Measurements from ENCODE around the gene ADAMTS19. TPM values are rescaled to one million over a fixed set of nuclear protein-coding genes. Genes with fewer than 3 reads are reported as not detected.

ADAMTS19 gene
- total and polyA plus RNA-seq, 9 of the 15 experiments (the other 6 are each of a cell fraction or from before 2014, with no cell fraction given): not detected

DNA sequence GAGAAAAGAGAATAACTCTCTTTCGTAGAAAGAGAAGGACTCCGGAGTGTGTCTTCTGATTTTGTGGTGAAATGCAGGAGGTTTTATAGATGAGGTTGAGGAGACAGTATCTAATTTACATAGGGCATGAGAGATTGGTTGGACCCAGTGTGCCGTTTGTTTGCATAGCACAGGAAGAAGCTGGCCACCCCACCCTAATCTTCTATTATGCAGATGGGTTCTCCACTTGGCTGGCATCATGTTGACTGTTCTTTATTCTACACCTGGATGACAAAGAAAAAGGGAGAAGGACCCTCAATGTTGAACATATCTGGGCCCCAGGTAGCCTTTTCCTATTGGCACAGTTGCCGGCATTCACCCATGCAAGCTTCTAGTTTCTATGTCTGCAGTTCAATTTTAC lies 264.5 kb downstream of the ADAMTS19 start (continued):
- TF ChIP-seq MEF2D (tag; conservative IDR thresholded peaks at IDR 0.05; ENCODE audit: low read depth): no peak
- TF ChIP-seq, protein P1, sequence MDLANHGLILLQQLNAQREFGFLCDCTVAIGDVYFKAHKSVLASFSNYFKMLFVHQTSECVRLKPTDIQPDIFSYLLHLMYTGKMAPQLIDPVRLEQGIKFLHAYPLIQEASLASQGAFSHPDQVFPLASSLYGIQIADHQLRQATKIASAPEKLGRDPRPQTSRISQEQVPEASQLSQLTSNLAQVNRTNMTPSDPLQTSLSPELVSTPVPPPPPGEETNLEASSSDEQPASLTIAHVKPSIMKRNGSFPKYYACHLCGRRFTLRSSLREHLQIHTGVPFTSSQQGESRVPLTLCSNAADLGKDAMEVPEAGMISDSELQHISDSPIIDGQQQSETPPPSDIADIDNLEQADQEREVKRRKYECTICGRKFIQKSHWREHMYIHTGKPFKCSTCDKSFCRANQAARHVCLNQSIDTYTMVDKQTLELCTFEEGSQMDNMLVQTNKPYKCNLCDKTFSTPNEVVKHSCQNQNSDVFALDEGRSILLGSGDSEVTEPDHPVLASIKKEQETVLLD (IDR thresholded peaks at IDR 0.05): no peak
- TF ChIP-seq, protein P2, sequence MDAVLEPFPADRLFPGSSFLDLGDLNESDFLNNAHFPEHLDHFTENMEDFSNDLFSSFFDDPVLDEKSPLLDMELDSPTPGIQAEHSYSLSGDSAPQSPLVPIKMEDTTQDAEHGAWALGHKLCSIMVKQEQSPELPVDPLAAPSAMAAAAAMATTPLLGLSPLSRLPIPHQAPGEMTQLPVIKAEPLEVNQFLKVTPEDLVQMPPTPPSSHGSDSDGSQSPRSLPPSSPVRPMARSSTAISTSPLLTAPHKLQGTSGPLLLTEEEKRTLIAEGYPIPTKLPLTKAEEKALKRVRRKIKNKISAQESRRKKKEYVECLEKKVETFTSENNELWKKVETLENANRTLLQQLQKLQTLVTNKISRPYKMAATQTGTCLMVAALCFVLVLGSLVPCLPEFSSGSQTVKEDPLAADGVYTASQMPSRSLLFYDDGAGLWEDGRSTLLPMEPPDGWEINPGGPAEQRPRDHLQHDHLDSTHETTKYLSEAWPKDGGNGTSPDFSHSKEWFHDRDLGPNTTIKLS (IDR thresholded peaks at IDR 0.05; ENCODE audit: borderline replicate concordance, low read depth): no peak
- TF ChIP-seq LCOR (CRISPR knock-in tag; IDR thresholded peaks at IDR 0.05): no peak
- no peak for TF ChIP-seq YBX1 (IDR thresholded peaks at IDR 0.05)
- TF ChIP-seq, protein P3, sequence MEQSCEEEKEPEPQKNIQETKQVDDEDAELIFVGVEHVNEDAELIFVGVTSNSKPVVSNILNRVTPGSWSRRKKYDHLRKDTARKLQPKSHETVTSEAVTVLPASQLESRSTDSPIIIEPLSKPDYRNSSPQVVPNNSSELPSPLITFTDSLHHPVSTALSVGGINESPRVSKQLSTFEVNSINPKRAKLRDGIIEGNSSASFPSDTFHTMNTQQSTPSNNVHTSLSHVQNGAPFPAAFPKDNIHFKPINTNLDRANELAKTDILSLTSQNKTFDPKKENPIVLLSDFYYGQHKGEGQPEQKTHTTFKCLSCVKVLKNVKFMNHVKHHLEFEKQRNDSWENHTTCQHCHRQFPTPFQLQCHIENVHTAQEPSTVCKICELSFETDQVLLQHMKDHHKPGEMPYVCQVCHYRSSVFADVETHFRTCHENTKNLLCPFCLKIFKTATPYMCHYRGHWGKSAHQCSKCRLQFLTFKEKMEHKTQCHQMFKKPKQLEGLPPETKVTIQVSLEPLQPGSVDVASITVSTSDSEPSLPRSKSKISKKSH (CRISPR knock-in tag; IDR thresholded peaks at IDR 0.05): no peak

DNA sequence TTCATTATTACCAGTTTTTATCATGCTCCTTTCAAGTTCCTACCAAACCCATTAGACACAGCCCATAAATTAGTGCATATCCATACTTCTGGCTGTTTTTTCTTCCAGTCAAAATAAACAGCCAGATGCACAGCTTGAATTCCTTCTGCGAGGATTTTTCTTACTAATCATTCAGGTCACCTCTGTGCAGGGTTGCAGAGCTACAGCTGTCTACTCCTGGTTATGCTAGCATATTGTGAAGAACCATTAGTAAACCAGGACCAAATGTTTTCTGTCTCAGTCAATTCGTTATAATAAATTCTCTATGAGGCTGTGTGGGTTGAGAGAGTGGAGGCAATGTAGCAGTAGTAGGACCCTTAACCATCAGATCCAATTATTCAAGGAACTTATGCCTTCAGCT lies 279.7 kb downstream of the ADAMTS19 start:
- intact Hi-C loops (cut with micrococcal nuclease): no loop called here
- no peaks in the 10 kb centered on the region for H3K79me2 ChIP-seq (ENCODE audit: control insufficient read depth, insufficient read depth, low read length)
- TF ChIP-seq ZBTB7A (IDR thresholded peaks at IDR 0.05; ENCODE audit: borderline replicate concordance, control insufficient read depth, low read depth, low read length) (no peak), ZNF551 (CRISPR knock-in tag; IDR thresholded peaks at IDR 0.05) (no peak), MTA1 (IDR thresholded peaks at IDR 0.05; ENCODE audit: borderline replicate concordance) (no peak), SMAD2 (IDR thresholded peaks at IDR 0.05; ENCODE audit: low read depth, low read length) (no peak), MEF2A (IDR thresholded peaks at IDR 0.05; ENCODE audit: control insufficient read depth, low read depth, low read length) (no peak), HNRNPK (IDR thresholded peaks at IDR 0.05; ENCODE audit: low read depth, low read length, poor library complexity, severe bottlenecking) (no peak), EZH2 (IDR thresholded peaks at IDR 0.05; ENCODE audit: borderline replicate concordance, low read depth, low read length) (no peak), POLR2B (IDR thresholded peaks at IDR 0.05; ENCODE audit: low read depth, partially characterized antibody) (no peak), PRPF4 (IDR thresholded peaks at IDR 0.05; ENCODE audit: insufficient read depth, low read depth, low read length, poor library complexity, severe bottlenecking) (no peak)
- TF ChIP-seq, protein P4, sequence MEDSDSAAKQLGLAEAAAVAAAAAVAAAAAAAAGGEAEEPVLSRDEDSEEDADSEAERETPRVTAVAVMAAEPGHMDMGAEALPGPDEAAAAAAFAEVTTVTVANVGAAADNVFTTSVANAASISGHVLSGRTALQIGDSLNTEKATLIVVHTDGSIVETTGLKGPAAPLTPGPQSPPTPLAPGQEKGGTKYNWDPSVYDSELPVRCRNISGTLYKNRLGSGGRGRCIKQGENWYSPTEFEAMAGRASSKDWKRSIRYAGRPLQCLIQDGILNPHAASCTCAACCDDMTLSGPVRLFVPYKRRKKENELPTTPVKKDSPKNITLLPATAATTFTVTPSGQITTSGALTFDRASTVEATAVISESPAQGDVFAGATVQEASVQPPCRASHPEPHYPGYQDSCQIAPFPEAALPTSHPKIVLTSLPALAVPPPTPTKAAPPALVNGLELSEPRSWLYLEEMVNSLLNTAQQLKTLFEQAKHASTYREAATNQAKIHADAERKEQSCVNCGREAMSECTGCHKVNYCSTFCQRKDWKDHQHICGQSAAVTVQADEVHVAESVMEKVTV (CRISPR knock-in tag; IDR thresholded peaks at IDR 0.05): no peak

More for the DNA sequence above, 279.7 kb downstream of the ADAMTS19 start:
- Histone ChIP-seq H3K4me1 (replicated peaks in 1 of 2; ENCODE audit: control insufficient read depth in 2 of 2, insufficient read depth in 2 of 2, low read length in 2 of 2) (no peaks in the 10 kb centered on the region), H3K9me1 (ENCODE audit: control insufficient read depth, insufficient read depth, low read length) (no peaks in the 10 kb centered on the region), H3K27me3 (ENCODE audit: control insufficient read depth in 2 of 2, insufficient read depth in 2 of 2, low read length in 2 of 2) (no peaks in the 10 kb centered on the region), H3K27ac (ENCODE audit: extremely low read depth, low read depth, low read length) (no peak overlapping the region), H3K4me2 (ENCODE audit: insufficient read depth, low read length) (no peak overlapping the region), H4K20me1 (replicated peaks; ENCODE audit: control insufficient read depth, insufficient read depth, low read length) (no peaks in the 10 kb centered on the region), H3K9ac (ENCODE audit: insufficient read depth in 1 of 2, low read depth in 2 of 2, low read length in 2 of 2) (no peak overlapping the region), H3K9me3 (replicated peaks; ENCODE audit: control insufficient read depth, insufficient read depth, low read depth, low read length) (no peaks in the 10 kb centered on the region), H2AFZ (ENCODE audit: low read depth, low read length) (no peak overlapping the region), H3K4me3 (no peak overlapping the region), H3K36me3 (ENCODE audit: control insufficient read depth, insufficient read depth, low read length) (no peaks in the 10 kb centered on the region)
- ChIA-PET POLR2A (no interaction called here), CTCF (ENCODE audit: low intra/inter-chr PET ratio) (no interaction called here)
- WGBS (ENCODE audit: insufficient coverage, low coverage, missing lambda C conversion rate): 0% methylated on average over 2 of the region's 2 CpGs
- FAIRE-seq (no peak), DNase-seq (ENCODE audit: extremely low read depth in 1 of 4, low spot score in 3 of 4) (no peak), ATAC-seq (no peak)
- in situ Hi-C loops (cut with MboI): no loop called here
- BruUV-seq (replicated peaks): no TSS peak

Measured in K562 (cell line).